Measurements from ENCODE around the gene BCL2L1. TPM values are rescaled to one million over a fixed set of nuclear protein-coding genes. Genes with fewer than 3 reads are reported as not detected.
"Not testable (repeated sequence)": the region's sequence is repeated elsewhere in the genome, so short reads cannot be mapped to it uniquely, and the experiment has no call there.

BCL2L1 gene
- total RNA-seq, 1 donor from 2014 or later = 73.4 TPM

DNA sequence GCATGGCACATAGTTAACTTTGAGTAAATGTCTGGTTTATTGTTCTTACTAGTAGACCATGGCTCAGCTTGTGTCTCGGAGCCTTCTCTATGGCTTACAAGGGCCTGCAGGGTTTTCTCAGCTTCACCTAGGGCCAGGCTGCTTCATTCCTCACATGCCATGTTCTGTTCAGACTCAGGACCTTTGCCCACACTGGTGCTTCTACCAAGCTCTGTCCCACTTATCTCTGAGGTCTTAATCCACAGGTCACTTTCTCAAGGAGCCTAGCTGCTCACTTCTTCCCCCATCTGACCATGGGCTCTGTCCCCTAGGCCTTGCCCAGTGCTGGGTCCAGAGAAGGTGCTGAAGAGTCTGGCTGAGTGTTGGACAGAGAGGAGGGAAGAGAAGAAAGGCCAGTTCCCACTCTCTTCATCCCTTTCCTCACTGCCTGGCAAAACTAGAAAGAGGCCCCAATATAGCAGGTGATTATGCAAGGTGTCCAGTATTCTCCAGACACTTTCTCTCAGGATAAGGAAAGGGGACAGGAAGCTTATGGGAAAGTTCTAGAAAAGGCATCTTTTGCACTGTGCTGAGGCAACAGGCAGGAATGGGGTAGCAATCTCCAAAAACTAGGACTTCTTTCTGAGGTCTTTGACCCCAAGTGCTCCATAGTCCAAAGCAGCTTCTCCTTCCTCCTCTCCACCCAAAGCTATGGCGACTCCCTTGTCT lies 45.0 kb downstream of the BCL2L1 start:
- intact Hi-C loops (cut with micrococcal nuclease) = no loop called here

DNA sequence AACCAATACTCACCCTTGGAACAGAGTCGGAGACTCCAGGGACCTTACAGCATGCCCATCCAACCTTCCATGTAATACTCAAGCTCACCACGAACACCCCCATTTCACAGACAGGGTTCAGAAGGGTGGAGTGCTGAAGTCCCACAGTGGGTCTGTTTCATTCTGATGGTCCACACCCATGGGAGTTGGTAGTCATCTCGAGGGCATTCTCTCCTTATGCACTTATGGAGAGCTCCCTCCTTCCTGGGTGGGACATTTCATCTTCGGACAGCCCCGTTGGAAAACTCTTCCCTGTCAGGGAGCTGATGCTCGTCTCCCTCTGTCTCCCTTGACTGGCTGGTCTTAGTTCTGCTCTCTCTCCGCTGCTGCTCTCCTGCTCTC lies 46.1 kb downstream of the BCL2L1 start:
- intact Hi-C loops (cut with micrococcal nuclease) = no loop called here

DNA sequence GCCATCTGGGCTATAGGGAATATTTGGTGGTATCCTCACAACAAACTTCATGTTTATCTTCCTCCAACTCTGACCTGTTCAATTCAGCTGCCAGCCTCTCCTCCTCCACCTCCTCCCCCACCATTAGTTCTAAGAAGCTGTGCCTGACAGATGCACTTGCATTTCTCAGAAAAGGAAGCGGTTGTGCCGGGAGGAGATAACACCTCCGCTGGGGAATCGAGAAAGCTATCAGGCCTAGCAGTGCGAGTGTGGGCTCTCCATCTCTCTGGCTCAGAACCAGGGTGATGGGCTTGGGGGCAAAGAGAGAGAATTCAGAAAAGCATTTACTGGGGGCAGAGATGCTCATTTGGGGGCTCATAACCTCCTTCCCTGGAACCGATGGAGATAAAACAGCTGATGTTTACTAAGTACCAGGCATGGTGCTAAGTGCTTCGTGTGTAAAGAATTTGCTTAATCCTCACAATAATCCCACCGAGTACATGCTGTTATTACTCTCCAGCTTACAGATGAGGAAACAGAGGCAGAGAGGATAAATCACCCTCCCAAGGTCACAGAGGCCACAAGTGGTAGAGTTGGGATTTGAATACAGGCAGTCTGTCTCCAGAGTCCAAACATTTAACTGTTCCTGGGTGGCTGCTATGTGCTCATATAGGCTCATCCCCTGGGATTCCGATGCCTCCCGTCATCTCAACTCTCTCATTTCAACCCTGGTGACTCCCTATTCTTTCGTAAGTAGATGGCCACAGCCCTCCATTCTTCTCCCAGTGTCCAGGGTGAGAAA lies 46.6 kb downstream of the BCL2L1 start:
- intact Hi-C loops (cut with micrococcal nuclease) = loop anchor here (1.0 to 2.0 kb wide), 3 partner anchors 15 to 47 kb away; no protein-coding TSS in a partner anchor

DNA sequence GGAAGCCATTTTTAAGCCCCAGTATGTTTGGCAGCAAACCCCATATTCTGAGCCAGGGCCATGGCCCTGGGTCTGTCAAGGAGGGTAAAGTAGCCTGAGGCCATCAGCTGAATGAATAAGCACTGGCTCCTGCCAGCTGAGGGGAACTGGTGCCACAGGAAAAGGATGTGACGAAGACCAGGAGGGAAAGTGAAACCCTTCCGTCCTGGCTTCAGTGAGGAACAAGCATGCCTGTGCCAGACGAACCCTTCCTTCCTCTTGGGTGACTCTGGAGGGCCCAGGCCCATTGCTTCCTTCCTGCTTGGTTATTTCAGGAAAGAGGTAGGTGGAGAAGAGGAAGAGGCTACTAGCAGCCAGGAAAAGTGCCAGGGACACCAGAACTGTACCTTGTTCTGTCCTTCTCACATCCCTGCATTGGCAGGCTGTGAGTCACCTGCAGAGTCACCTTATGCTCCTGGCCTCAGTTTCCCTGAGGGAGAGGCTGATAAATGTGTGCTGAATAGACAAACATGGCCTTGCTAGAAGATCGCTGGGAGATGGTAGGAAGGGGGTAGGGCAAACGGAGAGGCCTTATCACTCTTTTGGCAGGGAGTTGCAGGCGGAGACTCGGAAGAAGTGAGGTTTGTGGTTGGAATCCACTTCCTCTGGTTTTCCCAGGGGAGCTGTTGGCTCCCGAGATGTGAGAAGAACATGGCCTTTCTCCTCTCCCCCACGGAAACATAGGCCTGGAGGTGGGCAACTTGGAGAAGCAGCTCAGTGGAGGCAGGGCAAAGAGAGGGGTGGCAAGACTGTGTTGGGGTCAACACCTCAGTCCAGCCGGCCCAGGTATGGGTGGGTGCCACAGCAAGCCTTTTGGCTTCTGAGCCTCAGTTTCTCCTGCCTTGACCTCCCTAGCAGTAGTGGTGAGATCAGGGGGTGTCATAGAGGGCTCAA lies 47.5 kb downstream of the BCL2L1 start:
- intact Hi-C loops (cut with micrococcal nuclease) = loop anchor here (1.0 to 2.0 kb wide), 3 partner anchors 14 to 48 kb away; no protein-coding TSS in a partner anchor

DNA sequence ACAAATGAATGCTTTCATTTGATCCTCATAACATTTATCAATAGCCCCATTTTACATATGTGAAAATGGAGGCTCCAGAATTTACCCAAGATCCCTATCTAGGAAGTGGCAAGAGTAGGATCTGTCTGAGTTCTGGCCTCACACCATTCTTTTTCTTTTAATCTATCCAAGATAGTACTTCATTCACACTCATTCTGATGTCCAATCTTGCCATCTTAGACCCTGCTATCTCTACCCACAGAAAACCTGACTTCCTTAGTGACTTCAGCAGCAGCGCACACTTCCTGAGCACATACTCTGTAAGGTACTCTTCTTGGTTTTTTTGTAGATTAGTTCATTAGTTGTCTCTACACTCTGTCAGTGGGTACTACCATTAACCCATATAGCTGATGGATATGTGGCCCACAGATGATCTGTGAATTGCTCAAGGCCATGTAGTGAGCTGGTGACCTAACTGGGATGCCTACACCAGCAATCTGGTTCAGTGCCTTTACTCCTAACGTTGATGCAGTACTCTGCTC lies 48.7 kb downstream of the BCL2L1 start:
- intact Hi-C loops (cut with micrococcal nuclease) = loop anchor here (2.0 kb wide), 1 partner anchor 25 kb away; no protein-coding TSS in a partner anchor

DNA sequence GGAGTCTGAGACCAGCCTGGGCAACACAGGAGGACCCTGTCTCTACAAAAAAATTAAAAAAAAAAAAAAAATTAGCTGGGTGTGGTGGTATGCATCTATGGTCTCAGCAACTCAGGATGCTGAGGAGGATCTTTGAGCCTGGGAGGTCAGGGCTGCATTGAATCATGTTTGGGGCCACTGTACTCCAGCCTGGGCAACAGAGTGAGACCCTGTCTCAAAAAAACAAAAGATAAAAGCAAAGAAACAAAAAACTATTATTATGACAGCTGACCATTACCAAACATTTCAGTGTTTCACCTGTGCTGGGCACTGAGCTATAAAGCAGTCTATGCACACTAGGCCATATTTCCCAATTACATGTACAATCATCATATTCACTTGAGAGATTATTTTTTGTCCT lies 49.2 kb downstream of the BCL2L1 start:
- intact Hi-C loops (cut with micrococcal nuclease) = no loop called here

DNA sequence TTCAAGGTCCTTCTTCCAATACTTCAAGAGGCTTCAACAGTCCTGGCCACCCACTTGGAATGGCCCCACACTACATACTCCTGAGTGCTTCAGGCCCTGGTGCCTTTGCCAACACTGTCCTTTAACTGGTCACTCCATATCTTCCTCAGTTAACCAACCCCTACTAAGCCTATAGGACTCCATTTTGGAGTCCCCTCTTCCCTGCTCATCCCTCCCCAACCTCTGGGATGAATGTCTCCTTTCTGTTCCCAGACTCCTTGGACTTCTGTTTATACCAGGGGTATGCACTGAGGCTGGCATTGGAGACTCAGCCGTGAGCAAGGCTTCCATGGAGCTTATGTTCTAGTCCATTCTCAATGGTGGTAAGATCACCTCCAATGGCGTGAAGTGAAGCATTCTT lies 51.3 kb downstream of the BCL2L1 start:
- intact Hi-C loops (cut with micrococcal nuclease) = no loop called here

DNA sequence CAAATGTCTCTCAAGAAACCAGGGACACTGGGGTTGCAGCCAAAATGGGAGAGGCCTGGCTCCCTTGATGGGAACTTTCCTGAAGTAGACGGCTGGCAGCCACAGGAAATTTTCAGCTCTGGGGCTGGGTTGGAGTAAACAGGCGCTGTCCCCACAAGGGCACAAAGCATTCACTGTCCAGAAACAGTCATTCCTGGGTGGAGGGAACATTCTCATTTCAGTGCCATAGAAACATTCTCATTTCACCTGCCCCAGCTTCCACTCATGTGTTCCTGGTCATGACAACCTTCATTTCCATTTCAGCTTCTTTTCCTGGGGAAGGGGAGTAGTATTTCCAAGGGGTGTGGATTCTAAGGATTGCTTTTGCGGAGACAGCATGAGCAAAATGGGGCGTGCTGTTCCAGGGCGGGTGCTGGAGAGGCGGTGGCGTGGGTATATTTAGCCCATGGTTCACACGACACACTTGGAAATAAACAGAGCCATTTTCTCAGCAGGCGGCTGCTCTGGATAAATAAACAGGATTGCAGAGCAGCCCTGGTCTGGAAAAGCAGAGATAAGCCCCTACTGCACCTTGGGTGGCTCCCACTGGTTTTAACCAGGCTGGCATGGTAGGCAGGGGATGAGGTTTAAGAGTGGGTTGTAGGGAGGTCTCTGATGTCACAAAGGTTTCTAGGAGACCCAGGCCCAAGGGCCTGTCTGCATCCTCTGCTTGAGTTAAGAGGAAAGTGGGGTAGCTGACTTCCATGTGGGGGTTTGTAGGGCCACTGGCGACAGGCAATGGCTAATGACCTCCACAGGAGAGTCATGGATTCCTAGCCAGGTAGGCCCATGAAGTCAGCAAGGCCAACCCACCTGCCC lies 52.1 kb downstream of the BCL2L1 start:
- intact Hi-C loops (cut with micrococcal nuclease) = no loop called here

DNA sequence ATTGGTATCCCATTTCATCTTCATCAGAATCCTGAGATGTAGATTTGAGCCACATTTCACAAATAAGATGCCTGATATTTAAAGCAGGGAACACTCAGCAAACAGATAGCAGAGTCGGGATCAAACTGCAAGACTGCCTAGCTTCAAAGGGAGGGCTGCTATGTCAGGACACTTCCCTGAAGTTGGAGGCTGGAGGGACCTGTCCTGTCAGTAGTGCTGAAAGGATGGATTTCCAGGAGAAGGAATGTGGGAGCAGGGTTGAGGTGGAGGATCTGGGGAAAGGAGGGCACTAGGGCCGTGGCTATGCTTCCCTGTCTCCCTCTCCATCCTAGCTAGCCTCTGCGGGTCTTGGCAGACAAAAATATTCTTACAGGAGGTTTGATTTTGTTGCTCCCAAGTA lies 52.8 kb downstream of the BCL2L1 start:
- intact Hi-C loops (cut with micrococcal nuclease) = no loop called here

DNA sequence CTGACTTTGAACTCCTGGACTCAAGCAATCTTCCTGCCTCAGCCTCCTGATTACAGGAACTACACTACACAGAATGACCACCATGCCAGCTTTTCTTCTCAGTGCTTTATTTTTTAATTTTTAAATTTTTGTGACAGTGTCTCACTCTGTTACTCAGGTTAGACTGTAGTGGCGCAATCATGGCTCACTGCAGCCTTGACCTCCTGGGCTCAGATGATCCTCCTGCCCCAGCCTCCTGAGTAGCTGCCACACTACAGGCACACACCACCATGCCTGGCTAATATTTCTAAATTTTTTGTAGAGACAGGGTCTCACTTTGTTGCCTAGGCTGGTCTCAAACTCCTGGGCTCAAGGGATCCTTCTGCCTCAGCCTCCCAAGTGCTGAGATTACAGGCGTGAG lies 53.7 kb downstream of the BCL2L1 start:
- intact Hi-C loops (cut with micrococcal nuclease) = not testable (repeated sequence)

DNA sequence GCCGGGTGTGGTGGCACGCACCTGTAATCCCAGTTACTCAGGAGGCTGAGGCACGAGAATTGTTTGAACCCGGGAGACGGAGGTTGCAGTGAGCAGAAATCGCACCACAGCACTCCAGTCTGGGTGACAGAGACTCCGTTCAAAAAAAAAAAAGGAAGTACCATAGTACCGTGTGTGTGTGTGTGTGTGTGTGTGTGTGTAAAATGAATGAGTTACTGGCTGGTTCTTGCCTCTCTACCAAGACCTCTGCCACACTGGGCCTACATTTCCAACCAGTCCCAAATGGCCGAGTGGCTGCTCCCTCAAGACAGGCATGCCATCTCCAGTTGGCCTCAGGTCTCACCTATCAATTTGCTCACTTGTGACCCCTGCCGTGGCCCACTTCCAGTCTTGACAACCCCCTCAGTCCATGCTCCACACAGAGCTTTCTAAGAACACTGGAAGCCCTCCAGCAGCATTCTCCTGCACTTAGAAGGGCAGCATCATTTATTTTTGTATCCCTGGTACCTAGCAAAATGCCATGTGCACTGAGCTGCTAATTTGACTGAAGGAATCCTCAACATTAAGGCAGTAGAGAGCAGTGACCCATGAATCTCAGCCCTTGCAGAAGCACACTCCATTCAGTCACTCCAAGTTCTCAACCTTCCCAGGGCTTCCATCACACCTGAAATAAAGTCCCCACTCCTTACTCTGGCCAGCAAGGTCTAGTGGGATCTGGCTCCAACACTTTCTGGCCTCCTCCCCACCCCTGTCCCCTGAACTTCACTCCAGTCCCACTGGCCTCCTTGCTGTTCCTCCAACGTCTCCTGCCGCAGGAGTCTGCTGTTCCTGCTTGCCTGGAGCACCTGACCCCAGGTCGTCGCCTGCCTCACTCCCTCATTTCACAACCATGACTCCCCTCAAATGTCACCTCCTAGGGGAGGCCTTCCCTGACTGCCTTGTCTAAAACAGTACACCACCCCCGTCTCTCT lies 55.1 kb downstream of the BCL2L1 start:
- intact Hi-C loops (cut with micrococcal nuclease) = no loop called here

DNA sequence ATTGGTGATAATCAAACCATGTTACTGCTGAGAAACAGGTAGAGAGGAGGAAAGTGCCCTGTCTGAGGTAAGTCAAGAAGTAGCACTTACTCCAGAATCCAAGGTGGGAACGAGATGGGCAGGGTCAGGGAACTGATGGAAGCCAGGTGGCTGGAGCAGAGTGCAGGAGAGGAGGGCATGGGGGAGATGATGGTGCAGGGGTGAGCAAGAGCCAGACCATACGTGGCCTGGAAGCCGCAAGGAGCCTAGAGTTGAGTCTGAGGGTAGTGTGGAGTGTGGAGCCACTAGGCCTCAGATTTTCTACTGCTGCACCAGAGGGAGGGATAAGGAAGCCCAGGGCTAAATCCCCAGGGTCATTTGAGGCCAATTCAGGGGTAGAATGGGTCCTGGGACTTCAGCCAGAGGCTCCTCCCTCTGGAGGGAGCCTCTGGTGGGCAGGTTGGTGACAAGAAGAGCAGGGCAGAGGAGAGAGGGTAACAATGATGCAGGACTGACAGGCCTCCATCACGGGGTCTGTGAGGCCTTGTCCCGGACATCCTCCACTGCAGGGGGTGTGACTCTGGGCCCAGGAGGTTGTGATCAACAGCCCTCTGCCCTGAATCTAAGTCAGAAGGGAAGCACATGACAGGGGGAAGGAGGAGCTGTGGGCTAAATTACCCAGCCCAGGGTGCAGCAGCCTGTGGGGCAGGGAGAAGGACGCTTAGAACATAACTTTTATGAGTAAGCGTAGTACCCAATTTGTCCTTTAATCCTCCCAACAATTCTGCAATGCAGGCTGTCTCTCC lies 56.2 kb downstream of the BCL2L1 start:
- intact Hi-C loops (cut with micrococcal nuclease) = no loop called here

DNA sequence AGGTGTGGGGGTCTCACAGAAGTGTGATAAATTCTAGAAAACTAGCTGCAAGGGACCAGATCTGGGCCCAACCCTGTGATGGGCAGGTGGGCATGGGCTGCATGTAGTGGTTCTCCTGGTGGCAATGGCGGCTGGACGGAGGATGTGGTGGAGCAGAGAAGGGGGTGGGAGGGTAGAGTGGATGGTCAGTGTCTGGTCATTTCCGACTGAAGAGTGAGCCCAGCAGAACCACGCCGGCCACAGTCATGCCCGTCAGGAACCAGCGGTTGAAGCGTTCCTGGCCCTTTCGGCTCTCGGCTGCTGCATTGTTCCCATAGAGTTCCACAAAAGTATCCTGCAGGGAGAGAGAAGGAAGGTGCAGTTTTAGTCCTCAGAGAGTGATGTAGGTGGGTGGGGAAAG lies 56.9 kb downstream of the BCL2L1 start:
- intact Hi-C loops (cut with micrococcal nuclease) = no loop called here

DNA sequence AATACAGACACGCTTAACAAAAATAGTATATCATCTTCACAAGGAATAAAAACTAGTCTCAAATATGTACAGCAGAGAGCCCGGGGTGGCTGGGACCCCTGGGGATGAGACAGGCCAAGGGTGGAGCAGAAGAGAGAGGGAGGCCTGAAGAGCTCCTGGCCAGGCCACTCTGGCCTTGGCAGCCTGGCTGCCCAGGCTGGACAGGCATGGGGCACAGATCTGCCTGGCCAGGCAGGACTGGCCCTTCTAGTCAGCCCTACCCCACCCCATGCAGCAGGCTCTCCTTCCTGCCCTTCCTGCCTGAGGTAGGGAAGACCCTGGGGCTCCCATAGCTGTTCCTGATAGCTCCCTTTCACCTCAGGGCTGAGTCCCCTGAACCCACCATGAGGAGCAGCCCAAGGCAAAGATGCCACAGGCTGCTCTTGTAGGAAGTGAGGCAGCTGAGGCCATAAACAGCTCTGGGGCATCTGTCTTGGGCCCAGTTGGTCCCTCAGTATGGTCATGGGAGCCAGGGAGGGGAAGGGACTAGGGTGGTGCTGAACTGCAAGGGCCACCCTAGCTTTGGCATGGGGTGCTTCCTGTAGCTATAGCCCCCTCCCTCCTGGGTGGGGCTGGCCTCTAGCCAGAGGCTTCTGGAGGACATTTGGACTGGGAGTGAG lies 57.8 kb downstream of the BCL2L1 start:
- intact Hi-C loops (cut with micrococcal nuclease) = no loop called here

DNA sequence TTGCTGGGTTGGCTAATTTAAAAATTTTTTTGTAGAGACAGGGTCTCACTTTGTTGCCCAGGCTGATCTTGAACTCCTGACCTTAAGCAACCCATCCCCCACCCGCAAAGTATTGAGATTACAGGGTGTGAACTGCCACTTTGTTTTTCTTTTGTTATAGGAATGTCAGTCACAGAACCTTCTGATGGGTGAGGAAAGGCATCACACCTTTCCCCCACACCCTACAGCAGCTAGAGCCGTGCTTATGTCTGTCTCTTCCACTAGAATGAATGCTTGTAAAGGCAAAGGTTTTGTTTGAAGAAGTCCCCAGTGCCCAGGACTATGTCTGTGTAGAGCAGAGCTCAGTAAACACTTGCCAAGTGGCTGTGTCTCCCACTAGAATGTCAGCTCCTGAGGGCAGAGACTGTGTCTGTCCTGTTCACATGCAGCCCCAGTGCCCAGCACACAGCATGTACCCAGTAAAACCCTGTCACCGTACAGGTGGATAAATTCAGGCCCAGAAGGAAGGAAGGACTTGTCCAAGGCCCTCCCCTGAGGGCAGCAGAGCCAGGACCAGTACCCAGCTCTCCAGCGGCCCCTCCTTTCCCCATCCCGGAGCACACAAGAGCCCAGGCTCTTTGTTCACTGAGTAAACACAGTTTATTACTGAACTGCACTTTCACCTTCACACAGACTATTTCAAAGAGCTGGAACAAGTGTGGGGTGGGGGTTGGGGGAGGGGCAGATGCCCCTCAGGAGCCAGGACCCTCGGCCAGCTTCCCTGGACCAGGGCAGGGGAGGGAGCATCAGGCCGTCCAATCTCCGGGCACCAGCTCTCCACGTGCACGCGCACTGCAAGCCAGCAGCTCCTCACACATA lies 58.6 kb downstream of the BCL2L1 start:
- intact Hi-C loops (cut with micrococcal nuclease) = no loop called here

DNA sequence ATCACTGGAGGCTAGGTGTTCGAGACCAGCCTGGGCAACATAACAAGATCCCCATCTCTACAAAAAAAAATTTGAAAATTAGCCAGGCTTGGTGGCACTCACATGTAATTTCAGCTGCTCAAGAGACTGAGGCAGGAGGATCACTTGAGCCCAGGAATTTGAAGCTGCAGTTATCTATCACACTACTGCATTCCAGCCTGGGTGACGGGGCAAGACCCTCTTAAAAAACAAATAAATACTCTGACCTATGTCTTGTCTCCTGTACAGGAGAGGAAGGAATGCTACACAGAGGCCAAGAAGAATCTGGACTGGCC lies 59.2 kb downstream of the BCL2L1 start:
- intact Hi-C loops (cut with micrococcal nuclease) = no loop called here

DNA sequence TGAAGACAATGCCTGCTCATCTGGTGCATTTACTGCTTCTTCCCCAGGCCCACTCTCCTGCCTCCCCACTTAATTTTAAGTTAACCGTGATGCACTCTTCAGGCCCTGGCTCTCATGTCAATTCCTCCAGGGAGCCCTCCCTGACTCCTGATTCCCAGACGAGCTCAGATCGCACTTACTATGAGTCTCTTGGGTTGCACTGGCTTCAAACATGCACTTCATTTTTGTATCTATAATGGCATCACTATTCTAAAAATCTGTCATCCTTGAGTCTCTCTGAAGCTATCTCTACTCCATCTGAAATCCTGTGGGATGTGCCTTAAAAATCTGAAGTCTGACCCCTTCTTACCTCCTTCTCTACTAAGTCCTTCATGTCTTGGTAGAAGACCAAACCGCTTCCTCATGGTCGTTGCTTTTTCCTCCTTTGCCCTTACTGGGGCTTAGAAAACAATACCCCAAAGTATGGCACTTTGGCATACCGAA lies 60.3 kb downstream of the BCL2L1 start:
- intact Hi-C loops (cut with micrococcal nuclease) = no loop called here

All from T-helper 2 cell treated with Interferon-gamma antibody and Interleukin-4, amounts not matched to agents 100 ng/mL and 5 ng/mL, for 36 hours (primary cell).